Measurements from ENCODE around the gene KLF3. TPM values are rescaled to one million over a fixed set of nuclear protein-coding genes. Genes with fewer than 3 reads are reported as not detected.

KLF3 gene
- total RNA-seq, 1 donor from 2014 or later, result 62.0 TPM

GRCh38 chr4:38663090-38663800 lies 754 bp upstream of the KLF3 start:
- TF ChIP-seq CTCF (conservative IDR thresholded peaks at IDR 0.05), result no peak
- Mint-ChIP-seq H3K9me3 (peaks cover 8% of the 10 kb centered on the region), H3K27ac (peak overlapping the region; percentile 58), H3K4me1 (ENCODE audit: unreplicated experiment) (peaks cover 23% of the 10 kb centered on the region), H3K4me3 (peak overlapping the region; percentile 85), H3K27me3 (peaks cover 3% of the 10 kb centered on the region), H3K36me3 (peaks cover 27% of the 10 kb centered on the region)
- DNase-seq (ENCODE audit: extremely low spot score, unreplicated experiment), result peak; percentile 88

GRCh38 chr4:38664706-38665401 lies 855 bp downstream of the KLF3 start:
- peak; percentile 78 for DNase-seq (ENCODE audit: extremely low spot score, unreplicated experiment)
- peaks cover 34% of the 10 kb centered on the region for H3K4me1 Mint-ChIP-seq (ENCODE audit: unreplicated experiment)
- H3K4me3 Mint-ChIP-seq, result peak overlapping the region; percentile 99

GRCh38 chr4:38665551-38666411 lies 1.8 kb downstream of the KLF3 start:
- TF ChIP-seq CTCF (conservative IDR thresholded peaks at IDR 0.05), result no peak
- DNase-seq (ENCODE audit: extremely low spot score, unreplicated experiment), result no peak
- Mint-ChIP-seq H3K4me3 (peak overlapping the region; percentile 99), H3K36me3 (peaks cover 24% of the 10 kb centered on the region), H3K4me1 (ENCODE audit: unreplicated experiment) (peaks cover 43% of the 10 kb centered on the region), H3K9me3 (peaks cover 5% of the 10 kb centered on the region), H3K27ac (peak overlapping the region; percentile 100), H3K27me3 (peaks cover 3% of the 10 kb centered on the region)

More at GRCh38 chr4:38664706-38665401, 855 bp downstream of the KLF3 start:
- Mint-ChIP-seq H3K27ac (peak overlapping the region; percentile 100), H3K9me3 (peaks cover 8% of the 10 kb centered on the region), H3K27me3 (peaks cover 3% of the 10 kb centered on the region), H3K36me3 (peaks cover 26% of the 10 kb centered on the region)
- no peak for TF ChIP-seq CTCF (conservative IDR thresholded peaks at IDR 0.05)

GRCh38 chr4:38666766-38667084 lies 2.7 kb downstream of the KLF3 start:
- no peak for DNase-seq (ENCODE audit: extremely low spot score, unreplicated experiment)
- Mint-ChIP-seq H3K36me3 (peaks cover 18% of the 10 kb centered on the region), H3K4me1 (ENCODE audit: unreplicated experiment) (peaks cover 53% of the 10 kb centered on the region), H3K27me3 (peaks cover 3% of the 10 kb centered on the region), H3K4me3 (peak overlapping the region; percentile 99), H3K9me3 (no peaks in the 10 kb centered on the region), H3K27ac (peak overlapping the region; percentile 100)
- no peak for TF ChIP-seq CTCF (conservative IDR thresholded peaks at IDR 0.05)

GRCh38 chr4:38667085-38667893 lies 3.3 kb downstream of the KLF3 start:
- Mint-ChIP-seq H3K27me3 (peaks cover 3% of the 10 kb centered on the region), H3K4me3 (peak overlapping the region; percentile 99), H3K4me1 (ENCODE audit: unreplicated experiment) (peaks cover 54% of the 10 kb centered on the region), H3K36me3 (peaks cover 18% of the 10 kb centered on the region), H3K9me3 (no peaks in the 10 kb centered on the region), H3K27ac (peak overlapping the region; percentile 100)
- TF ChIP-seq CTCF (conservative IDR thresholded peaks at IDR 0.05), result no peak
- DNase-seq (ENCODE audit: extremely low spot score, unreplicated experiment), result no peak

Measured in type B pancreatic cell (in vitro differentiated cells).